Activated T-helper 1 cell treated with anti-CD3 and anti-CD28 coated beads, Interleukin-12 subunit alpha, Interleukin-12 subunit beta, Interleukin-2, Interleukin-4 antibody, amounts not matched to agents 30 ng/mL and 10 ng/mL and 1 ng/mL, durations not matched to agents 14 hours and 24 hours and 36 hours (primary cell): Measurements from ENCODE around the gene HLCS. TPM values are rescaled to one million over a fixed set of nuclear protein-coding genes. Genes with fewer than 3 reads are reported as not detected.

ENCODE experiments used
- total RNA-seq: library from RNA; stranded (reverse); gene quantifications from 2 replicates; pipeline ENCODE4 v1.2.3, GENCODE V29; 2022

The HLCS gene
- total RNA-seq, 1 donor from 2014 or later = 15.8 TPM

Other genes starting within 250 kb of the HLCS start
- 0.10 TPM in 2 replicates for gene RIPPLY3, start 40.0 kb upstream of the HLCS start, total RNA-seq
- 18.2 and 20.1 TPM in 2 replicates for gene PIGP, start 106.4 kb upstream of the HLCS start, total RNA-seq
- gene TTC3, start 106.6 kb upstream of the HLCS start, total RNA-seq = 61.8 and 69.3 TPM in 2 replicates